ENCODE measurements around the gene SNX22. TPM values are rescaled to one million over a fixed set of nuclear protein-coding genes. Genes with fewer than 3 reads are reported as not detected.

The SNX22 gene
- total and polyA plus RNA-seq, 4 donors, result 0.36 to 0.90 (median 0.38) TPM

DNA sequence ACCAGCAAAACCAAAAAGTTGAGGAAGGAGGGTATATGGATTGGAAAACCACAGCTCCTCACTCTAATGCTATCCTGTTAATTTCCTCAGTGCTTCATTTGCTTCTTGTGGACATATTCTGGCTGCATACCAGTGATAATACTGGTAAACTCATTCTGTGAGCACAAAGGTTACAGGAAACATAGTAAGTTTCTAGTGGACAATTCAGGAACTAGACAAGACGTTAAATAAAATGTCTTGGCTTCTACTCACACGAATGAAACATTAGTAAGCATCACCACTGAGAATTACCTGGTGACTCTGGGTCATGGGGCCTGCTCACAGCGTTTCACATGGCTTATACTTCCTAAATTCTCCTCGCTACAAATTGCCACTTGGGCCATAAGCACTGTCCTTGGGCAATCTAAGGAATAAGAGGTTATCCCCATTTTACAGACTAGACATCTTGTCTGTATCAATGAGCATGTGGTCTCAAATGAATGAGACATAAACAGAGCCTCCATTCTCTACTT, 31.4 kb downstream of the SNX22 start:
- no peak for ATAC-seq (ENCODE audit: low FRiP score)

DNA sequence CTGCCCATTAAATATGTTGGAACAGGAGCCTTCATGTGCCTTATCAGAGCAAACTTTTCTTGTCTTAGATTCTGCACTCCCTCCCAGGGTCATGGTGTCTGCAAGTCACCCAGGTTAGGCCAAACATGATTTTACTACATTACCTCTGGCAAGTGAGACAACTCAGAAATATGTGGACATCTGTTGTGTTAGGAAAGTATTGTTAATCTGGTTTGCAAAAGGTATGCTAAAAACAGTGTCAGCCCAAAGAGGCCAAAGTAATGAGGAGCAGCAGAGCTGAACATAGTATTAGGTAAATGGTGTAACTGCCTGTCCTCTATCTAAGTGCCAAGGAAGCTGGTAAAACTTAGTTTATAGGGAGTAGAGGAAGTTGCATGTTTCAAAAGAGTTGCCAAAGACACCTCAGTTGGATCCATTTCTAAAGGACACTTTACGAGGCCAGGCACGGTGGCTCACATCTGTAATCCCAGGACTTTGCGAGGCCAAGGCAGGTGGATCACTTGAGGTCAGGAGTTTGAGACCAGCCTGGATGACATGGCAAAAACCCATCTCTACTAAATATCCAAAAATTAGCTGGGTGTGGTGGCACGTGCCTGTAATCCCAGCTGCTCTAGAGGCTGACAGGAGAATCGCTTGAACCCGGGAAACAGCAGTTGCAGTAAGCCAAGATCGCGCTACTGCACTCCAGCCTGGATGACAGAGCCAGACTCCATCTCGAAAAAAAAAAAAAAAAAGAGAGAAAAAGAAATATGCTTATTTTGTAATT, 33.8 kb downstream of the SNX22 start:
- no peaks in the 10 kb centered on the region for H3K27me3 ChIP-seq (ENCODE audit: control insufficient read depth in 1 of 2, insufficient read depth in 2 of 2, low read length in 1 of 2)
- no peak overlapping the region for H3K4me3 ChIP-seq (ENCODE audit: low read length in 2 of 2)
- H3K9me3 ChIP-seq (ENCODE audit: control insufficient read depth, low read length), result no peaks in the 10 kb centered on the region
- ATAC-seq (ENCODE audit: low FRiP score) (no peak), DNase-seq (no peak)
- H3K36me3 ChIP-seq (ENCODE audit: control insufficient read depth in 1 of 2, insufficient read depth in 2 of 2, low read length in 1 of 2), result peaks cover 0 to 3% of the 10 kb centered on the region in 2 donors
- WGBS, 2 donors, result 93% methylated on average over 9 of the region's 9 CpGs
- H3K27ac ChIP-seq (ENCODE audit: low read depth in 1 of 2, low read length in 2 of 2), result no peak overlapping the region
- intact Hi-C loops (cut with DNase I), result no loop called here
- H3K4me1 ChIP-seq (ENCODE audit: control insufficient read depth in 1 of 2, insufficient read depth in 2 of 2, low read length in 2 of 2), result no peaks in the 10 kb centered on the region

More for the DNA sequence above, 31.4 kb downstream of the SNX22 start:
- H3K4me1 ChIP-seq (ENCODE audit: control insufficient read depth in 1 of 2, insufficient read depth in 2 of 2, low read length in 2 of 2), result no peaks in the 10 kb centered on the region
- H3K4me3 ChIP-seq (ENCODE audit: low read length in 2 of 2), result no peak overlapping the region
- H3K9me3 ChIP-seq (ENCODE audit: control insufficient read depth, low read length), result no peaks in the 10 kb centered on the region
- no peak for DNase-seq
- no peaks in the 10 kb centered on the region for H3K36me3 ChIP-seq (ENCODE audit: control insufficient read depth in 1 of 2, insufficient read depth in 2 of 2, low read length in 1 of 2)
- no peaks in the 10 kb centered on the region for H3K27me3 ChIP-seq (ENCODE audit: control insufficient read depth in 1 of 2, insufficient read depth in 2 of 2, low read length in 1 of 2)
- no peak overlapping the region for H3K27ac ChIP-seq (ENCODE audit: low read depth in 1 of 2, low read length in 2 of 2)
- intact Hi-C loops (cut with DNase I), result no loop called here
- 79 to 83% methylated on average over 4 of the region's 4 CpGs for WGBS, 2 donors

DNA sequence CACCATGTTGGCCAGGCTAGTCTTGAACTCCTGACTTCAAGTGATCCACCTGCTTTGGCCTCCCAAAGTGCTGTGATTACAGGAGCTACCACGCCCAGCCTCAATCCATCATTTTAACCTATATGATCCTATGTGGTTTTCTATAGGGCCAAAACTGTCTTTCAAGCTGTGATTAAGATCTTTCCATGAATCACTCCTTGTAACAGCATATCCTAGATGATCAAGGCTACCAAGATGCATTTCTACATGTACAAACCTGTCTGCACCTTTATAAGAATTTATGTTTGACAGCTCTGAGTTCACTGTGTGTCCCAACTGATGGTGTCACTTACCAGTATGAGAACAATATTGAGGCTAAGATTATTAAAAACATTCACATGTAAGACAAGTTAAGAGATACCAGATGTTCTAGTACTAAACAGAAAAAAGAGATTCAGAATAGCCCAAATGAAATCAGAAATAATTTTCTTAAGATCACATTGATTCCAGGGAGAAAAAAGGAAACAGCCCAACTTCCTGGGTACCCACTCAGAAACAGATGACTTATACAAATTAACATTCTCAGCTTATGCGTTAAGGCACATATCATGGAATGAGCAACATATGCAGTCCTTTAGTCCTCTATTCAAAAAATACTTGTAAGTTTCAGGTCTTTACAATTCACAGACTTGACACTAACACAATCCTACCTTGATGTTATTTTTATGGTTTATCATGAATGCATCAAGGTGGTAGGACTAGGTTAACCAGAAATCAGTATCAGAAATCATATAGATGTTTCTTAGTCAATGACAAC, 36.1 kb downstream of the SNX22 start:
- DNase-seq, result no peak
- Histone ChIP-seq H3K9me3 (ENCODE audit: control insufficient read depth, low read length) (no peaks in the 10 kb centered on the region), H3K36me3 (ENCODE audit: control insufficient read depth in 1 of 2, insufficient read depth in 2 of 2, low read length in 1 of 2) (peaks cover 0 to 3% of the 10 kb centered on the region in 2 donors), H3K4me1 (ENCODE audit: control insufficient read depth in 1 of 2, insufficient read depth in 2 of 2, low read length in 2 of 2) (no peaks in the 10 kb centered on the region), H3K27me3 (ENCODE audit: control insufficient read depth in 1 of 2, insufficient read depth in 2 of 2, low read length in 1 of 2) (no peaks in the 10 kb centered on the region), H3K27ac (ENCODE audit: low read depth in 1 of 2, low read length in 2 of 2) (no peak overlapping the region), H3K4me3 (ENCODE audit: low read length in 2 of 2) (no peak overlapping the region)
- ATAC-seq (ENCODE audit: low FRiP score), result no peak
- intact Hi-C loops (cut with DNase I), result no loop called here
- WGBS, 2 donors, result 87 to 88% methylated on average over 2 of the region's 2 CpGs

DNA sequence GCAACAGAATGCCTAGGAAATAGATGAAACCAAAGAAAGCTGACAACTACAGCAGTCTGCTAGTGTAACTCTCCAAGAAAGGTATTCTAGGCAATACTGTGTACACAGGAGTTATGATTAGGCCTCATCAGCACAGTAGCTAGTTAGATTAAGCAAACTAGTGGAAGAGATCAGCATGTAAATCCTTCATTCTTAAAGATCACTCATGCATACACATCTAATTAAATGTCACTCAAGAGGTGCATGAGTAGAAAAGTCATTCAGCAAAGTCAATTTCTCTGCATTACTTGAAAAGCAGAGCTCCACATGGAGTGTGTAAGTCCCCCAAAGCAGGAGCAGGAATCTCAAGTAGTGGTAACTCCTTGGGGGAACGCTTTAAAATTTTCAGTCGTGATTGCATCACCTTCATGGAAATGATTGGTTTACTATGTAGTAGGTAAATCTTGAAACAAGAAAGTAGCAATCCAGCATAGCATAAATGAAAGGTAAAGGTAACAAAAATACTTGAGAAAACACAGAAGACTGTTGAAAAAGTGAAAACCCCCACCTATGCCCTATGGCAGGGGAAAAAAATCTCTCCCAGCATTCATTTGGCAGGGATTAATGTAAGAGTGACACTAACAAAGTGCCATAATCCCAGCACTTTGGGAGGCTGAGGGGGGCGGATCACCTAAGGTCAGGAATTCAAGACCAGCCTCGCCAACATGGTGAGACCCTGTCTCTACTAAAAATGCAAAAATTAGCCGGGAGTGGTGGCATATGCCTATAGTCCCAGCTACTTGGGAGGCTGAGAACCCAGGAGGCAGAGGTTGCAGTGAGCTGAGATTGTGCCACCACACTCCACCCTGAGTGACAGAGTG, 40.7 kb downstream of the SNX22 start:
- intact Hi-C loops (cut with DNase I), result no loop called here
- DNase-seq (no peak), ATAC-seq (ENCODE audit: low FRiP score) (no peak)
- Histone ChIP-seq H3K36me3 (ENCODE audit: control insufficient read depth in 1 of 2, insufficient read depth in 2 of 2, low read length in 1 of 2) (peaks cover 0 to 4% of the 10 kb centered on the region in 2 donors), H3K4me1 (ENCODE audit: control insufficient read depth in 1 of 2, insufficient read depth in 2 of 2, low read length in 2 of 2) (no peaks in the 10 kb centered on the region), H3K27me3 (ENCODE audit: control insufficient read depth in 1 of 2, insufficient read depth in 2 of 2, low read length in 1 of 2) (no peaks in the 10 kb centered on the region), H3K9me3 (ENCODE audit: control insufficient read depth, low read length) (no peaks in the 10 kb centered on the region), H3K27ac (ENCODE audit: low read depth in 1 of 2, low read length in 2 of 2) (no peak overlapping the region), H3K4me3 (ENCODE audit: low read length in 2 of 2) (no peak overlapping the region)
- WGBS, 2 donors, result 90 to 95% methylated on average over 5 of the region's 5 CpGs

GRCh38 chr15:64193971-64194370, 42.4 kb downstream of the SNX22 start:
- H3K4me3 ChIP-seq (ENCODE audit: low read length in 2 of 2), result no peak overlapping the region
- H3K4me1 ChIP-seq (ENCODE audit: control insufficient read depth in 1 of 2, insufficient read depth in 2 of 2, low read length in 2 of 2), result no peaks in the 10 kb centered on the region
- H3K27me3 ChIP-seq (ENCODE audit: control insufficient read depth in 1 of 2, insufficient read depth in 2 of 2, low read length in 1 of 2), result no peaks in the 10 kb centered on the region
- ATAC-seq (ENCODE audit: low FRiP score) (no peak), DNase-seq (no peak)
- 90 to 94% methylated on average over 6 of the region's 6 CpGs for WGBS, 2 donors
- H3K9me3 ChIP-seq (ENCODE audit: control insufficient read depth, low read length), result no peaks in the 10 kb centered on the region
- peaks cover 0 to 2% of the 10 kb centered on the region in 2 donors for H3K36me3 ChIP-seq (ENCODE audit: control insufficient read depth in 1 of 2, insufficient read depth in 2 of 2, low read length in 1 of 2)
- intact Hi-C loops (cut with DNase I), result no loop called here
- H3K27ac ChIP-seq (ENCODE audit: low read depth in 1 of 2, low read length in 2 of 2), result no peak overlapping the region

GRCh38 chr15:64197425-64197824, 45.9 kb downstream of the SNX22 start:
- DNase-seq (no peak), ATAC-seq (ENCODE audit: low FRiP score) (peak; percentile 29)
- Histone ChIP-seq H3K4me1 (ENCODE audit: control insufficient read depth in 1 of 2, insufficient read depth in 2 of 2, low read length in 2 of 2) (no peaks in the 10 kb centered on the region), H3K4me3 (ENCODE audit: low read length in 2 of 2) (no peak overlapping the region), H3K27ac (ENCODE audit: low read depth in 1 of 2, low read length in 2 of 2) (no peak overlapping the region), H3K27me3 (ENCODE audit: control insufficient read depth in 1 of 2, insufficient read depth in 2 of 2, low read length in 1 of 2) (no peaks in the 10 kb centered on the region), H3K9me3 (ENCODE audit: control insufficient read depth, low read length) (no peaks in the 10 kb centered on the region), H3K36me3 (ENCODE audit: control insufficient read depth in 1 of 2, insufficient read depth in 2 of 2, low read length in 1 of 2) (peaks cover 2 to 3% of the 10 kb centered on the region in 2 donors)
- WGBS, 2 donors, result 26 to 51% methylated on average over 1 of the region's 1 CpG
- intact Hi-C loops (cut with DNase I), result no loop called here

DNA sequence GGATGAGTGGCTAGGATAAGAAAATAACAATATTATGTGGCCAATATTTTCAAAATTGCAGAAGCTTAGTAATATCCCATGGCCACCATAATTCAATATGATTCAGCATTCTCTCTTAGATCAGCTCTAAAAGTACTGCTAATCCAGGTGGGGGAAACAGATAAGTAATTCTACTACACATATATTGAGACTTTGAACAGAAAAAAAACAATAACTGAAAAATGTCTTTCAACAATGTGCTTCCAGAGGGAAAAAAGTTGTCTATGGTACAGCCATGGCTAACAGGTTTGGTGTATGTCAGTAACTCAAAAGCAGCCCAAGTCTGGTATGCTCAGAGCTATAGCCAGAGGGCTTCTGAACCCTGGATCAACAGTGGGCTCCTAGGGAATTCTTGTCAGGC, 53.7 kb downstream of the SNX22 start:
- intact Hi-C loops (cut with DNase I), result loop anchor here in 1 of 2 donors (10.0 kb wide), 1 partner anchor 150 kb away; the partner anchor contains the start of gene CSNK1G1
- ATAC-seq (ENCODE audit: low FRiP score), result no peak

More for the DNA sequence above, 53.7 kb downstream of the SNX22 start:
- Histone ChIP-seq H3K4me1 (ENCODE audit: control insufficient read depth in 1 of 2, insufficient read depth in 2 of 2, low read length in 2 of 2) (no peaks in the 10 kb centered on the region), H3K27ac (ENCODE audit: low read depth in 1 of 2, low read length in 2 of 2) (no peak overlapping the region), H3K4me3 (ENCODE audit: low read length in 2 of 2) (no peak overlapping the region), H3K9me3 (ENCODE audit: control insufficient read depth, low read length) (no peaks in the 10 kb centered on the region), H3K27me3 (ENCODE audit: control insufficient read depth in 1 of 2, insufficient read depth in 2 of 2, low read length in 1 of 2) (no peaks in the 10 kb centered on the region), H3K36me3 (ENCODE audit: control insufficient read depth in 1 of 2, insufficient read depth in 2 of 2, low read length in 1 of 2) (peaks cover 3 to 8% of the 10 kb centered on the region in 2 donors)
- DNase-seq, result no peak

Data from aorta (tissue), 5 donors.